HuH-7 (cell line): ENCODE results near the gene RNF175.

ENCODE experiments used
- DNase-seq: peaks from one replicate; pipeline ENCODE4 v3.0.0; 2011; ENCODE audit warnings: low spot score

The RNF175 gene

GRCh38 chr4:153759407-153760316 lies at the start of gene RNF175:
TSS of gene RNF175 (minus strand) at chr4:153760024. CDS start at chr4:153759862, 162 bp downstream.
- DNase-seq: no peak

GRCh38 chr4:153809307-153809706 lies 49.5 kb upstream of the RNF175 start:
- no peak for DNase-seq

GRCh38 chr4:153808175-153808574 lies 48.4 kb upstream of the RNF175 start:
- no peak for DNase-seq

DNA sequence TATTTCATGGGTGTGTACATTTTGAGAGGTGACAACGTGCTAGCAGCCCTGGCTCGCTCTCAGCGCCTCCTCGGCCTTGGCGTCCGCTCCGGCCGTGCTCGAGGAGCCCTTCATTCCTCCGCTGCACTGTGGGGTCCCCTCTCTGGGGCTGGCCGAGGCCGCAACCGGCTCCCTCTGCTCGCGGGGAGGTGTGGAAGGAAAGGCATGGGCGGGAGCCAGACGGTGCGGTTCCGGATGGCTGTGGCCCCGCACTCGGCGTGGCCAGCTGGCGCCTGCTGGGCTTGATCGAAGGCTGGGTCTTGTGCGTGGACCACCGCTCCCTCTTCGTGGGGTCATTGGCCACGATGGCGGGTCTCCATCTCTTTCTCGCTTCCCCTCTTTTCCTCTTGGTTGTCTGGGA lies 46.2 kb upstream of the RNF175 start:
- no peak for DNase-seq

- DNase-seq: no peak
Observed at GRCh38 chr4:153804722-153805121, 44.9 kb upstream of the RNF175 start.

GRCh38 chr4:153799694-153800074 lies 39.9 kb upstream of the RNF175 start:
- DNase-seq: no peak

DNA sequence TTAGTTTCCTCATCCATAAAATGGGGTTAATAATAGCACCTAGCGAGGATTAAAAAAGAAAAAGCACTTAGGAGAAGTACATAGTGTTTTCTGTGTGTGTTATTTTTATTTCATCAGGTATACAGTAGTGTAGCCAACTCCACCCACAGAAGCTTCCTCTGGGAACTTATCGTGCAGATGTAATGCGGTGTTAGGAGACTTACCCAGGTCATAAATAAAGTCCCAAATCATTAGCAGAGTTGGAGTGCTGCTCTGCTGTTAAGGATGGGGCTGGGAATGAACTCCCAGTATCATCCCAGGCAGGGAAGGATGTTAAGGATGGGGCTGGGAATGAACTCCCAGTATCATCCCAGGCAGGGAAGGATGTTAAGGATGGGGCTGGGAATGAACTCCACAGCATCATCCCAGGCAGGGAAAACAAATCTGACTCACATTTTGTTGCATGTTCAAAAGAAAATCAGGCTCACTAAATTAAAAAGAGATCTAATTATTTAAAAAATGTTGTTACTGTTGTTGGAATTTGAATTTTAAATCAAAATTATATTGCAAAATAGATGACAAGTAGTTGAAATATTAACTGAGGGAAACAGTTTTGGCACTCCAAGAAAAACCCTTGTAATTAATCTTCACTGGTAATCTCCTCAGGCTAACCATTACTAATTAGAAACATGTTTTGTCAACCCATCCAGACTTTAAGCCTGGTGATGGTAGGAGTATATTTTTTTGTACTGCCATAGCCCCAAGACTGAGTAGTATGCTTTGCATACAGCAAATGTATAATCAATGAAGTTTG lies 39.3 kb upstream of the RNF175 start:
- DNase-seq: no peak

DNA sequence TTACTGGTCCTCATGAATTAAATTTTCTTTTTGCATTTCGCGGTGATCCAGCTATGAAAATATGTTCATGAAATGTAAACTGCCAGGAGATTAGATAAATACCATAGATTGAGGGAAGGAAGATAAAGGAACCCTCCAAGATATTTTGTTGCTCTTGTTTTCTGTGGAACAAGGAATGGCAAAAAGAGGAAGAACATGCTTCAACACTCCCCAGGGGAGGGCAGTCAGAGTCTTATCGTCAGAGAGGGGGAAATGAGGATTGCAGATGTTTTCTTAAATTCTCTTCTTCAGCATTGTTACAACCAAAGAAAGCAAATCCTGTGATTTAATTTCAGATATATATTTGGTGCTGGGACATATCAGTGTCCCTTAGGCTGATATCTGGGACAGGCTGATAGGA lies 38.6 kb upstream of the RNF175 start:
- DNase-seq: no peak

DNA sequence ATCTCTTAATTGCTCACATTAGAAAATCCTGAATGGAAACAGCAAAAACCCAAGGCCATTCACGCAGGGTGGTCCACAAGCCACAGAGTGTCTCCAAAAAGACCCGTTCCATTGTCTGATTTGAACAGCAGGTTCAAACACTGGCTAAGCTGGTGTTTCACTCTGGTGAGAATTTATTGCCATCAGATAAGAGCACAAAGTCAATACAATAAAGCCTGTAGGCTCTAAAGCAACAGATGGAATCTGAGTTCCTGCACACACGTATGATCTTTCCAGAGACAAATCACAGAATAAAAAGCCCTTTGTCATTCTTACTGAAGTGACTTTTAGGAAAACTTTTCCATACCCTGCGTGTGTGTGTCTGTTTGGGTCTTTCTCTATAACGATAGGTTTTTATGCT lies 34.2 kb upstream of the RNF175 start:
- peak; percentile 86 for DNase-seq

GRCh38 chr4:153792618-153793247 lies 32.9 kb upstream of the RNF175 start:
- DNase-seq: no peak

GRCh38 chr4:153791746-153792617 lies 32.2 kb upstream of the RNF175 start:
- peak; percentile 56 for DNase-seq

DNA sequence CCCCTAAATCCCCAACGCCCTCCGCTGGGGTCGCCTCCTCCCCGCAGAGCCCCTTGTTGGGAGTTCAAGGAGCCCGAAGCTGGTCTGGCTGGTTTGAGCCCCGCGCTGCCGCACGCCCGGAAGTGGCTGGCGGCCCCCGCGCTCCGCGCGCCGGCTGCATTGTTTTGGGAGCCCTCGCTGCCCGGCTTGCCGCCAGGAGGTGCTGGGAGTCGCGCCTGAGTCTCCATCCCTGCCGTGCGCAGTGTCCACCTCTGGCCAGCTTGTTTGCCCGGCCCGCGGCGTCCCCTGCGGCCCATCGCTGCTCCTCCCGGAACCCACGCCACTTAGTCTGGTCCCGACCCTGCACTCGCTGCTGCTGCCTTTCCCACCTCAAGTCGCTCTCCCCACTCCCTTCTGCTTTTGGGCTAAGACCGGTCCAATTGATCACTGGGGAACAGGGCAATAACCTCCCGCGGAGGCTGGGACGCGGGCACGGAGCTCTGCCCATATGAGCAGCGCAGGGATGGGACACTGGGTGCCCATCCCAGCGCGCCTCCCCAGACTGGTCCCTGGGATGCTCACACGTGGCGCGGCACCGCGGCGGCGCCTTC lies 31.2 kb upstream of the RNF175 start:
- DNase-seq: no peak

- DNase-seq: no peak
Observed at GRCh38 chr4:153790500-153790865, 30.7 kb upstream of the RNF175 start.

- DNase-seq: no peak
Observed at GRCh38 chr4:153789741-153790499, 30.1 kb upstream of the RNF175 start.

- no peak for DNase-seq
Observed at GRCh38 chr4:153788413-153789276, 28.8 kb upstream of the RNF175 start, which contains the start of gene SFRP2. TSS of gene SFRP2 (minus strand) at chr4:153789083. CDS start at chr4:153788835, 248 bp downstream.

- DNase-seq: no peak
Observed at GRCh38 chr4:153788051-153788412, 28.2 kb upstream of the RNF175 start.

GRCh38 chr4:153787575-153787974 lies 27.8 kb upstream of the RNF175 start:
- no peak for DNase-seq

DNA sequence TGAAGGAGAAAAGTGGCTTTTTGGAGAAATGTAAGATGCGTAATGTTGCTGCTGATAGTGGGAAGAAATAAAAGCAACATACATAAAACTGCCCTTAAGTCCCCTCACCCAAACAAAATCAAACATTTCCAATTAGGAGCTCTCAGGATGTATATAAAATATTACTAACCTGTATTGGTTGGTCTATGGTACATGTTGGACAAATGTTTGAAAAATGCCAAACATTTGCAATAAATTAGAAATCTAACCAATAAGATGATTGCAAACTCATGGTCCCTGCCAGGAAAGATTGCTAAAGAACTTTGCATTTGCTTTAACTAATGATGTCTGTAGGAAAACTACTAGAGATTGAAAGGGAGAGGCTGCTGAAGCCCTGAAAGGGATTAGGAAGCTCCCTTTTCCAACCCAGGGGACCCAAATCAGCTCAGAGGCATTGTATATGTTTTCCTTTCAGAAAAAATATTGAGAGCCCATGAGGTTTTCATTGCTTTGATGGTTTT lies 27.3 kb upstream of the RNF175 start:
- DNase-seq: no peak
